Effector CD4-positive, alpha-beta T cell (primary cell): ENCODE measurements around the gene HDAC9.

ENCODE experiments used
- DNase-seq: peaks from one replicate; pipeline ENCODE4 v3.0.0-alpha.2; 2020
- total RNA-seq: gene quantifications from one replicate; lab custom pipeline; 2026; lab: John Stamatoyannopoulos, UW

The HDAC9 gene
- total RNA-seq: 7.5 reads per million, percentile 26 among the genes with 10 or more reads in this experiment

GRCh38 chr7:18495412-18496340 is at the start of gene HDAC9:
TSS of gene HDAC9 (plus strand) at chr7:18495749. CDS start at chr7:18496303, 554 bp downstream.
- DNase-seq: no peak

DNA sequence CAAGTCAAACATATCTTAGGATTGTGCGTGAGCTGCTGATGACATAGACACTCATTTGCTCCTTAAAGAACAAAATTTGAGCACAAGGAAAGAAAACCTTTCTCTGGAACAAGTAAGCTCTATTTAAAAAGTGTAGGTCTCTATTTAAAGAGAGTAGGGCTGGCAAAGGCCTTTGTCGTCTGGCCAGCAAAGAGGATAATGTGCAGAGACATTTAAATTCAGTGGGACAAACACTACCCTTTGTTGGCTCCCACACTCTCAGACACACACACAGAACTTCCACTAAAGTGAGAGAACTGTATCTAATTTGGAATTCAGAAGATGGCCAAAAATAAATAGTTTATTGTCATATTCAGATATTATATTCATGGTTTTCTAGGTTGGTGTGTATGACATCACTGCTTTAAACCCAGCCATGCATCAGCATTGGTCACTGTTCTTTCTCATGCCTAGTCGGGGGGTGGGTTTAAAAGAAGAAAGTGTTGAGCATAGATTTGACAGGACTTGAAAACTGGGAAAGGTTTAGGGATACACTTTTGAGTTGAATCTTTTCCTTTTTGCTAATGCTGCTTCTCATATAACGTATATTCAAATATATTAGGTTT is 49.5 kb upstream of the HDAC9 start:
- no peak for DNase-seq

DNA sequence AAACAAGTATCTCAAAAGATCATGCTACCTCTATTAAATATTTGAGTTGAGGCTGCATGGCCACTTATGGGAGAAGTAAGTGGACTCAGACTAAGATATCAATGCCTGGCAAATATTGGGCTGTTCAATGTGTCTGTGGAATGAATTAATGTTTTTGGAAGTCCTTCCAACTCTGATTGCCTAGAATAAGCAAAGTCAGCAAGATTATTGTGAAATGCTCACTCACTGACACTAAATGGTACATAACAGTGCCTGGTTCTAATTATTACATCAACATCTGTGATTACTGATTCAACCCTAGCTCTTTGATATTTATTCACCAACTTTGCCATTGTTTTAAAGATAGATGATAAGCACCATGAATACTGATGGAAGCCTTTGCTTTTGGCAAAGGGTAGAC is 45.5 kb upstream of the HDAC9 start:
- no peak for DNase-seq

DNA sequence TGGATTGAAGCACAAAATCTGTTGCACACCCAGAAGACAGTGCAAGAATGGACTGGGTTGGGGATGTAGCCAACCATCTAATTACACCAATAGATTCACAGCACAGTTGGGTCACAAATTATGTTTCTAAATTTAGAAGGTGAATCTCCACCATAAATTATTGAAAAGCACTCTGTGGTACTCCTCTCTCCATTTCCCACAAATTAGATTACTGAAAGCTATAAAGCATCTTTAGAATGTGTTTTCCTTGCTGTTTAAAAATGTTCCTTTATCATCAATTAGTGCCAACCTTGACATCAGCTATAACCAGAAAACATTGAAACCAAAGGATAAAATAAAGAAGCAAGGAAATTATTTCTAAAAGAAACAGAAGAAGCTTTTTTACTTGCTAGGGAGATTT is 39.9 kb upstream of the HDAC9 start:
- DNase-seq: no peak

GRCh38 chr7:18457832-18458231 is 37.7 kb upstream of the HDAC9 start:
- no peak for DNase-seq

GRCh38 chr7:18458830-18459229 is 36.7 kb upstream of the HDAC9 start:
- DNase-seq: no peak

DNA sequence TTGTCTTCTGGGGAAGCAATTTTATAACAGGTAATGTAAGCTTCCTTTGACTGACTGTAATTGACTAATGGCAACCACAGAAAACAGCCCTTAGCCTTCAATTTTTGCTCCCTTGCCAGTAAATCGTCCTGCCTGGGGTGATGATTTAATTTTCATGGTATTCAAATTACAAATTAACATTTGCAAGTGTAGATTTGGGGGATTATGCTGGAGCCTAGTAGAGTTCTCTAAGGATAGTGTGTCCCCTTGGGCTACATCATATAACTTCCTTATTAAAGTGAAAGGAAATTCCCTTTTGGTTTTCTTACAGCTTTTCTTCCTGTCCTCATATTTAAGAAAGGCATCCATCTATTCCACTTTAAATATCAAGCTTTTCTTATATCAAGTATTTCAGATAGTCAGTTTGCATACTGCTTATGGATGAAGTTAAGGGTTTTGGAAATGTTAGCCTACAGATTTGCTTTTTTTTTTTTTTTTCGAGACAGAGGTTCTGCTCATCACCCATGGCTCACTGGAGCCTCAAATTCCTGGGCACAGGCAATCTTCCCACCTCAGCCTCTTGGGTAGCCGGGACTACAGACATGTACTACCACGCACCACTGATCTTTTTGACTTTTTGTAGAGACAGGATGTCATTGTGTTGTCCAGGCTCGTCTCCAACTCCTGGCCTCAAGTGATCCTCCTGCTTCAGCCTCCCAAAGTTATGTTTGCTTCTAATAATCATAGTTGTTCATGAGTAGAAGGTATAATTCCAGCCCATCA is 35.9 kb upstream of the HDAC9 start:
- DNase-seq: no peak

DNA sequence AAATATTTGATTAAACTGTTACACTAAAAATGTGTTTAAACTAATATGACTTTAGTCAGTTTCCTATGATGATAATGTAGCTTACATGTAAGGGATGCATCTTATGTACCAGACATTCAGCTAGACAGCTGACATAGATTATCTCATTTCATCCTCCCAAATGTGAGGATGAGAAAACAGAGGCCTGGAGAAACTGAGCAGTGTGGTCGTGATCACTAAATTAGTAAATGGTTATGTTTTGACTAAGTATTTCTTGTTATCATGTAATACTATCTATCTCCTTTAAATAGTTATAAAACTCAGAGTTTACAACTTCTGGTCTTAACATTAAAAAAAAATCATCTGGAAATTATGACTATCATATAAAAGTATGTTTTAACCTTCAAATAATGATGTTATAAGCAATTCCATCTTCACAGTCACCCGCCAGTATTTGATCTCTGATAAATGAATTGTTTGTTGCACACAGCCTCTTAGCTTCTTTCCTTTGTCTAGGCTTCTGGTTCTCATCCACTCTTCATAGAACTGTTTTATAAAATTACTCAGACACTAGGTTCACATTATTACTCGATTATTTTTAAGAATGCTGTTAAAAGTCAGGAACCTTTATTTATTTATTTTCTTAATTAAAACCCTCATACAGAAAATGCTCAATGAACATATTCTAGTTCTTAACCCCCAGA is 33.6 kb upstream of the HDAC9 start:
- DNase-seq: no peak

DNA sequence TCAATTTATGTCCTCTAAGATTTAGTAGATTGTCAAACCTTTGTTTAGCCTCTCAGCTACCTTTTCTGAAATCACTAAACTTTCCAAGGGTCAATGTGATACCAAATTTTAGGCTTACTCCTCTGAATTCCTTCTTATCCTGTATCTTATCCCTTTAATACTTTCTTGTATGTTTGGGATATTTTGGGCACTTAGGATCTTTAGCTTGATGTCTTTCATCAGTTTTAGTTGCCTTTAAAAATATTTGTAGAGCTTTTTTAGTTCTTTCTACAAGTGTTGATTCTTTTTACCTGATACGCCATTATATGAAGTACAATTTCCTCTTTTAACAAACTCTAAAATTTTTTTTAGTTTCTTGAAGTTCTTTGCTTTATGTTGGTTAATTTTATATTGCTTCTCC is 30.7 kb upstream of the HDAC9 start:
- no peak for DNase-seq

DNA sequence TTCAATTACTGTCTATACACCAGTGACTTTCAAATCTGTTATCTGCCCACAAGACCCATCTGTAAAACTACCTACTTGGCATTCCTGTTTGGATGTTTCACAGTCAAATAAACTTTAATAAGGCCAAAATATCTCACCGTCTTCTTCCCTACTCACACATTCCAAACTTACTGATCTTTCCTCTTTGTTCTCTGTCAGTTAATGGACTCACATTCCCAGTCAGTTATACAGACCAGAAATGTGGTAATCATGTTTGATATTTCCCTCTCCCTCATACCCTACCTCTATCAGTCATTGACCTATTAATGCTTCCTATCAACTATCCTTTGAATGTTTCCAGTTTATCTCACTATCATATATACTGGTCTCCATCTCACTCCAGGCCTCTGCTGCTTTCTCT is 28.5 kb upstream of the HDAC9 start:
- no peak for DNase-seq

GRCh38 chr7:18468795-18469194 is 26.8 kb upstream of the HDAC9 start:
- no peak for DNase-seq

DNA sequence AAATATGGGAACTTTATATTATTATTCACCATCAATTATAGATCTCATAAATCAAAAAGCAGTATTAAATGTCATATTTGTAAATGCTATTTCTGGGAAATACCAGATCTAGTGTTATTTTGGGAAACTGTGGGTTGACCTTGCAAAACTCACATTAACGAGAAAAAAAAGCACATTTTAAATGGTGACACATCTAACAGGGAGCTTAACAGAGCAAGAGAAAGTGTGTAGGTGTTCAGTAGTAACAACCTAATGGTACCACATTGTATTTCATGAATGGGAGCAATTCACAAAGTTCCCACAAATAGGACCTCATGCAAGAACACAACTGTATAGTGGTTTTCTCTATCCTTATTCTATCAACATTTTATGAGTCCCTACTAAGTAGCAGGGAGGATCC is 26.2 kb upstream of the HDAC9 start:
- no peak for DNase-seq

DNA sequence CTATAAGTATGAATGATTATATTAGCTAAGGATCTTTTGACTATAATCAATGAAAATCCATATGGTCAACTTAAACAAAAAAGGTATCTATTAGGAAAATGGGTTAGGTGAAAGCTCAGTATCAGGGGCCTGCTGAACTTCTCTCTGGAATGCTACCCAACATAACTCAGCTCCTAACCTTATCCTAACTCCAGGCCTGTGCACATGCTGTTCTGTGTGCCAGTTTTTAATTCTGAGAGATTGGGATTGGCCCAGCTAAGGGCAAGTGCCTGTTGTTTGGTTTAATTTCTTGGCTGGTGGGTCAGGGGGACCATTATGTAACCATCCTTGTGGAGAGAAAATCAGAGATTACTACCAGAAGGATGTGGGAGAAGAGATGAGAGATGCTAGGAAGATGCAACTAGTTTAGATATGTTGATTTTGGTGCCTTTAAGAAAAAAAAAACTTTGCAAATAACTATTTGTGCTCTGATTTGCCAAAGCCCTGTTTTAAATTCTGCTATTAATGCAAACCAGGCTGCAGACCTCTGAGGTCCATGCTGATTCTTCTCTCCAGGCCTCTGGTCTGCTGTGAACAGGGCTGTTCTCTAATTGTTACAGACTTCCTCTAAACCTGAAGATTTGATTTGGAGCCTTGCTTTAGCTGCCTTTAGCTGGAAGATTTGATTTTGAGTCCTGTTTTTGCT is 23.9 kb upstream of the HDAC9 start:
- DNase-seq: no peak

- no peak for DNase-seq
These were observed 23.4 kb upstream of the HDAC9 start for GRCh38 chr7:18472161-18472483.

DNA sequence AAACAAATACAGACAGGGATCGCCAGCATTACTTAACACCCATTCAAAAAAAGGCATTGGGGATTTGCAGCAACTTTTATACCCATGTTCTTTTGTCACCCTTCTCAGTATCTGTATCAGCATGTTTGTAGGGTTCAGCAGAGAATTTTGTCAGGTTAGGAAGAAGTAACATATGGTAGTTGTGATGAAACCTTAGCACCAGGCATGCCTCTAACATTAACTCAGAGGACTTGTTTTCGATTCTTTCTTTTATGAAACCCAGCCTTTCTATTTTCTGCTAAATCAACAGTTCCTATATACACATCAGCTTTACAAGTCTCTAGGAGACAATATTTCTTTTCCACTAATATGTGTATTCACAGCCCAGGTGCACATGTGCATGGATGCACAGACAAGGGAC is 22.4 kb upstream of the HDAC9 start:
- no peak for DNase-seq

DNA sequence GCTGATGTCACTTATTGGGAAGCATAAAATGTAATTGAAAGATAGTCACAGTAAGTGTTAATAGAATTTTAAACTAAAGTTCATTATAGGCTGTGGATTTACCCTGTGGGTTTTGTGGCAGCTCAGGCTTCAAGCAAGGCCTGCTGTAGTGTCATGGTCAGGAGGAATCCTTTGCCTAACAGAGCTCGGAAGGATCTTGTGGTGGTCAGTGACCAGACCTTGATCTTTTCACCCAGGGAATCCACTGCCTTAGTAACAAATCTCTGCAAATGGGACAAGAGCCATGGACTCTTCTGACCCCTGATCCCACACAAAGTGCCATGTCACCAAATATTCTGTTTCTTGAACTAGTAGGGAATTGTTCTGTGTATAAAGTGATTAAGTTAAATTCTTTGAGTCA is 20.6 kb upstream of the HDAC9 start:
- DNase-seq: no peak

- DNase-seq: no peak
These were observed 20.1 kb upstream of the HDAC9 start for GRCh38 chr7:18475488-18475887.

GRCh38 chr7:18481776-18482175 is 13.8 kb upstream of the HDAC9 start:
- no peak for DNase-seq

- DNase-seq: no peak
These were observed 7.5 kb upstream of the HDAC9 start for GRCh38 chr7:18488049-18488448.

- no peak for DNase-seq
These were observed 5.9 kb upstream of the HDAC9 start for GRCh38 chr7:18489624-18490023.

DNA sequence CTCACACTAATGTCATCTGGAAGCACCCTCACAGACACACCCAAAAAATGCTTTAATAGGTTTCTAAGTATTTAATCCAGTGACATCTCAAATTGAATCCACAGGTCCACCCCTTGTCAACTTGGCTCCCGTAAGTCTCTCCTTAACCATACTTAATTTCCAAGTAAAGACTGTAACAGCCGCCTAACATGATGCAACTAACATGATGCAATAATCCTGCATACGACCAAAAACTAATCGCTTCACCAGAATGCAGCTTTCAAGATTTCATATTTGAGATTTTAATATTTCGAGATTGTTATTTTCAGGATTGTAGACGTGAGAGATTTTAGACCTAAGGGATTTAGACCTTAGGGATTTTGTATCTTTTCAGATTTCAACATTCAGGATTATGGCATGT is 3.7 kb upstream of the HDAC9 start:
- no peak for DNase-seq

DNA sequence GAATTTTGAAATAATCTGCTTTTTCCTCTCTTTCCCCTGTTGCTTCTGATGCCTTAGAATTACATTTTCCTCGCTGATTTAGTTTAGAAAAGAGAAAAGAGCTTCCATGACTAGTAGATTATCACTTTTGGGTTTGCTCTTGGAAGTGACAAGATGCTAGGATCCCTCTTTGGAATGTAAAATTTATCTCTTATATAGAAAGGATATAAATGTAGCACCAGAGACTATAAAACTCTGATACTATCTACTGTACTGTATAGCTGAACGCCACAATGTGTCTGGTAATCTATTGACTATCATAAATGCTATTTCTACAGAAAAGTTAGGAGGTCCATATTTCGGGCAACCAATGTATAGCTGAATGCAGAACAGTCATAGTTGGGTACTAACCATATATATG is 1.1 kb upstream of the HDAC9 start:
- DNase-seq: no peak
